Measurements from ENCODE around the gene ABCF2. TPM values are rescaled to one million over a fixed set of nuclear protein-coding genes. Genes with fewer than 3 reads are reported as not detected.
A peak's percentile ranks its signal among the peaks of the same experiment; 100 is the strongest.

ABCF2 gene
- total RNA-seq, 1 experiment from 2014 or later: 63.7 TPM

DNA sequence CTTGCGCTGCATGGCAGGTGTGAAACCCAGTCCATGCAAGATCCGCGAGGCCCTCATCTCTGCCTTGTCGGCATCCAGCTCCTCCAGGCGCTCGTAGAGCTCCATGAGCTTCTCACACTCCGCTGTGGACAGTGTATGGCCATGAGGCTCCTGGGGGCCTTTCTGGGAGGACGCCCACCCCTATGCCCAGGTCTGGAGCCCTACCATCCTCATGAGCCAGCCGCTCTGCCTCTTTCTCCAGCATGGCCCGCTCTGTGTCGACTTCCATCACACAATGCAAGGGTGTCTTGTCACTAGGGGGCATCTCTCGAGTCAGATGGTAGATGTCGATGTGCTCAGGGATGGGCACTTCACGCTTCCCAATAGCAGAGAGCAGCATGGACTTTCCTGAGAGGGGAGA lies 3.3 kb downstream of the ABCF2 start:
- Histone ChIP-seq H3K9me2 (ENCODE audit: insufficient read depth) (no peaks in the 10 kb centered on the region), H2AFZ (ENCODE audit: low read depth, low read length, poor library complexity, severe bottlenecking) (no peak overlapping the region), H3K79me2 (ENCODE audit: insufficient read depth, low read length) (peaks cover 29% of the 10 kb centered on the region), H3K4me2 (ENCODE audit: low read length) (no peak overlapping the region), H3K4me3 (replicated peaks in 1 of 2; ENCODE audit: low read depth in 1 of 2, low read length in 2 of 2) (no peak overlapping the region), H3K36me3 (ENCODE audit: control insufficient read depth in 1 of 2, insufficient read depth in 2 of 2, low read length in 2 of 2) (peaks cover 29 to 50% of the 10 kb centered on the region in 2 experiments), H3K27me3 (ENCODE audit: insufficient read depth, low read length) (no peaks in the 10 kb centered on the region), H3K4me1 (ENCODE audit: control insufficient read depth in 1 of 2, insufficient read depth in 2 of 2, low read length in 2 of 2) (peaks cover 9 to 16% of the 10 kb centered on the region in 2 experiments), H3K27ac (ENCODE audit: low read depth, low read length) (no peak overlapping the region), H3K9ac (ENCODE audit: low read length) (no peak overlapping the region), H4K20me1 (ENCODE audit: insufficient read depth) (no peaks in the 10 kb centered on the region), H3K9me3 (ENCODE audit: control insufficient read depth in 1 of 2, insufficient read depth in 1 of 2, low read depth in 1 of 2, low read length in 2 of 2) (no peaks in the 10 kb centered on the region)
- intact Hi-C loops (cut with micrococcal nuclease): no loop called here
- DNase-seq (ENCODE audit: low read depth, low spot score) (no peak), ATAC-seq (no peak)
- TF ChIP-seq CTCF (IDR thresholded peaks at IDR 0.05 in 2 of 3, conservative IDR thresholded peaks at IDR 0.05 in 1 of 3; ENCODE audit: borderline replicate concordance in 1 of 3, insufficient read depth in 1 of 3, low read depth in 2 of 3, low read length in 2 of 3): 0 out of 6 replicates have a peak, but pooled peaks of 1 of the 3 experiments have one; percentile 9
- no peak for TF ChIP-seq ELF1 (IDR thresholded peaks at IDR 0.05; ENCODE audit: borderline replicate concordance, low read depth)
- no peak for TF ChIP-seq JUND (IDR thresholded peaks at IDR 0.05)
- TF ChIP-seq ZNF274 (IDR thresholded peaks at IDR 0.05; ENCODE audit: low read depth, low read length): no peak
- TF ChIP-seq, protein P1, sequence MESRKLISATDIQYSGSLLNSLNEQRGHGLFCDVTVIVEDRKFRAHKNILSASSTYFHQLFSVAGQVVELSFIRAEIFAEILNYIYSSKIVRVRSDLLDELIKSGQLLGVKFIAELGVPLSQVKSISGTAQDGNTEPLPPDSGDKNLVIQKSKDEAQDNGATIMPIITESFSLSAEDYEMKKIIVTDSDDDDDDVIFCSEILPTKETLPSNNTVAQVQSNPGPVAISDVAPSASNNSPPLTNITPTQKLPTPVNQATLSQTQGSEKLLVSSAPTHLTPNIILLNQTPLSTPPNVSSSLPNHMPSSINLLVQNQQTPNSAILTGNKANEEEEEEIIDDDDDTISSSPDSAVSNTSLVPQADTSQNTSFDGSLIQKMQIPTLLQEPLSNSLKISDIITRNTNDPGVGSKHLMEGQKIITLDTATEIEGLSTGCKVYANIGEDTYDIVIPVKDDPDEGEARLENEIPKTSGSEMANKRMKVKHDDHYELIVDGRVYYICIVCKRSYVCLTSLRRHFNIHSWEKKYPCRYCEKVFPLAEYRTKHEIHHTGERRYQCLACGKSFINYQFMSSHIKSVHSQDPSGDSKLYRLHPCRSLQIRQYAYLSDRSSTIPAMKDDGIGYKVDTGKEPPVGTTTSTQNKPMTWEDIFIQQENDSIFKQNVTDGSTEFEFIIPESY (IDR thresholded peaks at IDR 0.05; ENCODE audit: extremely low read depth, insufficient replicate concordance, low read length): no peak
- no TSS peak for BruUV-seq (replicated peaks)
- ChIA-PET RAD21 (ENCODE audit: low non-redundant PET in 1 of 2, low total read pairs in 2 of 2, uncharacterized antibody in 2 of 2, unreplicated experiment in 2 of 2) (no interaction called here), CTCF (no interaction called here), POLR2A (no interaction called here)
